Naive thymus-derived CD4-positive, alpha-beta T cell (primary cell): ENCODE results near the gene RING1. TPM values are rescaled to one million over a fixed set of nuclear protein-coding genes. Genes with fewer than 3 reads are reported as not detected.

Source experiments
- ATAC-seq: fragments of 150-1000 bp; cut with Tn5 transposase; 2 replicates; pipeline ENCODE4 v1.10.0; 2021; ENCODE audit warnings: mild to moderate bottlenecking, moderate library complexity
- CTCF ChIA-PET: fragments of 350-600 bp; sonication (Branson Sonifier 250); formaldehyde crosslinking; loops from one replicate; lab custom pipeline; 2021; ENCODE audit warnings: antibody characterized with exemption; lab: Charles Lee
- POLR2A ChIA-PET: fragments of 350-600 bp; sonication (Branson Sonifier 250); formaldehyde crosslinking; loops from one replicate; lab custom pipeline; 2021; ENCODE audit warnings: antibody characterized with exemption, inconsistent platforms; lab: Charles Lee
- DNase-seq, 9 donors: peaks; one replicate each; pipeline versions ENCODE4 v3.0.0 to v3.0.0-alpha.2; 2020 to 2022; ENCODE audit warnings: mixed read lengths in 1 of 9
- H3K27ac ChIP-seq: one replicate; pipeline ENCODE4 v1.7.0; 2013; ENCODE audit warnings: mild to moderate bottlenecking, low read depth, low read length, moderate library complexity
- H3K27me3 ChIP-seq, 2 donors: one replicate each; pipeline ENCODE4 v1.7.0; 2013; ENCODE audit warnings: low read length in 2 of 2, mild to moderate bottlenecking in 2 of 2, moderate library complexity in 2 of 2; ENCODE audit not compliant: control insufficient read depth in 2 of 2, insufficient read depth in 2 of 2
- H3K36me3 ChIP-seq, 3 experiments: 1 replicate in 2 of 3; 2 replicates in 1 of 3; pipeline ENCODE4 v1.7.0; 2013; ENCODE audit warnings: low read length in 3 of 3, mild to moderate bottlenecking in 3 of 3, moderate library complexity in 1 of 3; ENCODE audit not compliant: insufficient read depth in 3 of 3, control insufficient read depth in 2 of 3
- H3K4me1 ChIP-seq, 2 donors: one replicate each; pipeline ENCODE4 v1.7.0; 2013; ENCODE audit warnings: low read length in 2 of 2, mild to moderate bottlenecking in 2 of 2, moderate library complexity in 1 of 2; ENCODE audit not compliant: control insufficient read depth in 2 of 2, insufficient read depth in 2 of 2
- H3K4me3 ChIP-seq: 2 replicates; pipeline ENCODE4 v1.7.0; 2013; ENCODE audit warnings: mild to moderate bottlenecking, low read length
- H3K9me3 ChIP-seq, 3 experiments: 1 replicate in 2 of 3; 2 replicates in 1 of 3; pipeline ENCODE4 v1.7.0; 2013; ENCODE audit warnings: low read length in 3 of 3; ENCODE audit not compliant: control insufficient read depth in 2 of 3
- H3K27ac Mint-ChIP-seq, 9 donors: one replicate each; pipeline ENCODE4 v1.8.0; 2020 to 2022; ENCODE audit warnings: mixed read lengths in 9 of 9, mild to moderate bottlenecking in 8 of 9, moderate library complexity in 5 of 9, inconsistent platforms in 2 of 9
- H3K27me3 Mint-ChIP-seq, 5 donors: one replicate each; pipeline ENCODE4 v1.8.0; 2021 to 2022; ENCODE audit warnings: mixed read lengths in 5 of 5, mild to moderate bottlenecking in 1 of 5
- H3K36me3 Mint-ChIP-seq, 5 donors: one replicate each; pipeline ENCODE4 v1.8.0; 2020 to 2022; ENCODE audit warnings: mixed read lengths in 5 of 5, mild to moderate bottlenecking in 3 of 5, inconsistent platforms in 1 of 5
- H3K4me1 Mint-ChIP-seq, 7 donors: one replicate each; pipeline ENCODE4 v1.8.0; 2020 to 2022; ENCODE audit warnings: mixed read lengths in 7 of 7, mild to moderate bottlenecking in 3 of 7, inconsistent platforms in 1 of 7
- H3K4me3 Mint-ChIP-seq, 10 donors: one replicate each; pipeline ENCODE4 v1.8.0; 2020 to 2022; ENCODE audit warnings: mild to moderate bottlenecking in 10 of 10, mixed read lengths in 10 of 10, moderate library complexity in 6 of 10, inconsistent platforms in 2 of 10
- H3K9me3 Mint-ChIP-seq, 11 donors: one replicate each; pipeline ENCODE4 v1.8.0; 2020 to 2022; ENCODE audit warnings: mixed read lengths in 11 of 11, mild to moderate bottlenecking in 4 of 11, inconsistent platforms in 1 of 11, moderate library complexity in 1 of 11
- intact Hi-C, 2 donors: fragments of 100-400 bp; cut with micrococcal nuclease; formaldehyde crosslinking; loops; one replicate each; pipeline ENCODE4 v1.15.1; 2023
- polyA plus RNA-seq, 2 donors: library from polyadenylated mRNA; unstranded; fragments of 300-500 nt; fragmentation: Illumina TruSeq; gene quantifications; one replicate each; pipeline ENCODE4 v1.2.3, GENCODE V29; 2021
- total RNA-seq, 6 experiments: library from RNA in 5 of 6; stranded (reverse) in 5 of 6; gene quantifications; 1 replicate in 5 of 6; 2 replicates in 1 of 6; pipeline ENCODE4 v1.2.3 and lab custom pipeline; 2021 to 2026

RING1 gene
- total and polyA plus RNA-seq, 7 experiments from 2014 or later, result 9.5 to 47.2 (median 41.3) TPM

GRCh38 chr6:33177552-33178446 lies 30.5 kb upstream of the RING1 start:
- Mint-ChIP-seq H3K36me3 (peaks cover 0 to 3% (median under 1%) of the 10 kb centered on the region in 5 donors), H3K4me3 (no peak overlapping the region), H3K27me3 (no peaks in the 10 kb centered on the region), H3K27ac (no peak overlapping the region), H3K4me1 (peaks cover 3 to 4% (median 3%) of the 10 kb centered on the region in 7 donors), H3K9me3 (peaks cover 0 to 3% (median 2%) of the 10 kb centered on the region in 11 donors)
- DNase-seq (no peak), ATAC-seq (no peak)
- Histone ChIP-seq H3K4me1 (peaks cover 1 to 2% of the 10 kb centered on the region in 2 donors), H3K27me3 (no peaks in the 10 kb centered on the region), H3K9me3 (no peaks in the 10 kb centered on the region), H3K36me3 (no peaks in the 10 kb centered on the region), H3K4me3 (no peak overlapping the region), H3K27ac (no peak overlapping the region)
- intact Hi-C loops, result no loop called here
- POLR2A ChIA-PET, result interaction anchor here (0.7 kb wide), 1 partner anchor 31 kb away, joined by 3 read pairs; no protein-coding TSS in a partner anchor
- CTCF ChIA-PET, result no interaction called here

DNA sequence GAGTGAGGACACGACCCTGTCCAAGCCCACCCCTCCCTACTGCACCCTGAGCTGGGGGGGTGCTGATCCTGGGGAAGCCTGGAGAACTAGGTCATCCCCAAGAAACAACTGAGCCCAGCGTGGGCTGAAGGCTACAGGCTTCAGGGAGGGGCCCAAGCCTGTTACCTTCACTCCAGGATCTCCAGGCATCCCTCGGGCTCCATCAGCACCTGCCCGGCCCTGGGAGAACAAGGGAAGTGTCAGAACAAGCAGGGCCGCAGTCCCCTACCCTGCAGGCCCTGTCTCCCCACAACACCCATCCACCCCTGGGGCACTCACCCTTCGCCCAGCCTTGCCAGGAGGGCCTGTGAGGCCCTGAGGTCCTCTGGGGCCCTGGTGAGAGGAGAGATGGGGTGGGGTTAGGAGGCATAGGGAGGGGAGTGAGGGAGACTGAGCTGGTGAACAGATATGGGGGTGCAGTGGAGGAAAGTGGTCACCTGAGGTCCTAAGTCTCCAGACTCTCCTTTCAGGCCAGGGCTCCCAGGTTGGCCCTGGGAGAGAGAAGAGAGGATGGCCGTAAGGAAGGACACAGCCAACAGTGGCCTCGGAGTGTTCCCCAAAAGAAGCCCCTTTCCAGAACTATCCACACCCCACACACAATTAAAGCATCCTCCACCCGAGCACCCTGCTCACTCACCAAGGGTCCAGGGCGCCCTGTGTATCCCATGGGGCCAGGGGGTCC lies 29.4 kb upstream of the RING1 start:
- Mint-ChIP-seq H3K4me3 (no peak overlapping the region), H3K27ac (no peak overlapping the region), H3K9me3 (peaks cover 0 to 14% (median 11%) of the 10 kb centered on the region in 11 donors), H3K36me3 (peaks cover 0 to 14% (median 10%) of the 10 kb centered on the region in 5 donors), H3K4me1 (peaks cover 14 to 15% (median 15%) of the 10 kb centered on the region in 7 donors), H3K27me3 (no peaks in the 10 kb centered on the region)
- no peak for ATAC-seq
- no peaks in the 10 kb centered on the region for H3K9me3 ChIP-seq
- H3K36me3 ChIP-seq, result no peaks in the 10 kb centered on the region
- H3K4me3 ChIP-seq, result no peak overlapping the region
- intact Hi-C loops, result no loop called here
- H3K27me3 ChIP-seq, result no peaks in the 10 kb centered on the region
- ChIA-PET POLR2A (no interaction called here), CTCF (no interaction called here)
- peaks cover 13% of the 10 kb centered on the region in 2 donors for H3K4me1 ChIP-seq
- no peak overlapping the region for H3K27ac ChIP-seq
- no peak for DNase-seq

DNA sequence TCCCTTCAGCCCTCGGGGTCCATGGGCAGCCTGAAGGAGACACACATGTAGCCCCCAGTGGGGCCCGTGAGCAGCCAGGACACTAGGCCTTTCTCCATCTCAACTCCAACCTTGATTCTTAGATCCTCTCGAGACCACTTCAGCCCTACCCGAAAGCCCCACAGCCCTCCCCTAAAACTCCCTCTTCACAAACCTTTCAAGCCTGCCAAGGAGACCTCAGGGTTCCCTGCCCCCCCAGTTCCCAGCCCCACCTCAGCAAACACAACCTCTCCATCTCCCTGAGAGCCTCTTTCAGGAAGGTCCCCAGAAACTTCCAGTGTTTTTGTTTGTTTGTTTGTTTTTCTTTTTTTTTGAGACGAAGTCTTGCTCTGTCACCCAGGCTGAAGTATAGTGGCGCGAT lies 27.2 kb upstream of the RING1 start:
- H3K4me3 ChIP-seq, result no peak overlapping the region
- no peaks in the 10 kb centered on the region for H3K9me3 ChIP-seq
- ATAC-seq, result no peak
- no peak overlapping the region for H3K27ac ChIP-seq
- DNase-seq, result no peak
- H3K27me3 Mint-ChIP-seq, result peaks cover 0 to 6% (median 0%) of the 10 kb centered on the region in 5 donors
- intact Hi-C loops, result no loop called here
- POLR2A ChIA-PET, result interaction anchor here (1.5 kb wide), 1 partner anchor 27 kb away, joined by 5 read pairs; the partner anchor contains the start of gene RING1
- peaks cover 17 to 25% (median 24%) of the 10 kb centered on the region in 7 donors for H3K4me1 Mint-ChIP-seq
- no peaks in the 10 kb centered on the region for H3K27me3 ChIP-seq
- no peak overlapping the region for H3K4me3 Mint-ChIP-seq
- CTCF ChIA-PET, result no interaction called here
- peaks cover 0 to 20% (median 11%) of the 10 kb centered on the region in 5 donors for H3K36me3 Mint-ChIP-seq
- peaks cover 16 to 23% of the 10 kb centered on the region in 2 donors for H3K4me1 ChIP-seq
- peak overlapping the region in 4 of 9 donors; percentile 7 to 43 (median 24) for H3K27ac Mint-ChIP-seq
- no peaks in the 10 kb centered on the region for H3K36me3 ChIP-seq
- peaks cover 0 to 14% (median 11%) of the 10 kb centered on the region in 11 donors for H3K9me3 Mint-ChIP-seq

DNA sequence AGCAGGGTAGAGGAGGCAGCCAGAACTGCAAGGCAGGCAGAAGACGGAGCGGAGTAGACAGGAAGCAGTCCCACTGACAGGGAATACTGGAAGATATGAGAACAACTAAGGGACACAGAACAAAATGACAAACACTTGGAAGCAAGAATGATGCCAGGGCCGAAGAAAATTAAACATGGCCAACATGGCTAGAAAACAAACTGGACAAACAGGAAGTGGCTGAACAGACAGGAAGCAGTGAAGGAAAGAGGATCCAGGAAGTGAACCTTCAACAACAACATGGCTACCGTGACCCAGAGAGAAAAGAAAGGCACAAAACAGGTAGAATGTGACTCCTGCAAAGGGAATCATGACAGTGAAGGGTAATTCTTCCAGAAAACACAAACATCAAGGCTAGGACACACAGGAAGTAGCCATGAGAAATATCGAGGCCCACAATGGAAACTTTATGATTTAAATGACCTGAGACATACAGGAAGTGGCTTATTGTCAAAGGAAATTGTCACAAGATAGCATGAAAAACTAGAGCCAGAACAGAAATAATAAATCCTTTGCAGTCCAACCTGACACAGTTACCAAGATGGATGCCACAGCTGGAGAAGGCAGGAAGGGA lies 25.1 kb upstream of the RING1 start:
- intact Hi-C loops, result loop anchor here (1.0 to 2.0 kb wide), 4 partner anchors 9 to 42 kb away; partner anchors contain the start of genes RXRB (in 2 of the 2), SLC39A7 (in 2 of the 2) and COL11A2 (in 1 of the 2)
- peaks cover 3 to 18% (median 10%) of the 10 kb centered on the region in 5 donors for H3K27me3 Mint-ChIP-seq
- Histone ChIP-seq H3K9me3 (no peaks in the 10 kb centered on the region), H3K27me3 (no peaks in the 10 kb centered on the region), H3K27ac (no peak overlapping the region), H3K4me1 (peaks cover 16 to 23% of the 10 kb centered on the region in 2 donors), H3K36me3 (no peaks in the 10 kb centered on the region), H3K4me3 (peak overlapping the region; percentile 31)
- H3K27ac Mint-ChIP-seq, result peak overlapping the region; percentile 52 to 94 (median 90)
- H3K9me3 Mint-ChIP-seq, result peaks cover 0 to 14% (median 11%) of the 10 kb centered on the region in 11 donors
- ATAC-seq, result no peak
- peak in 1 of 9 donors; percentile 23 for DNase-seq
- ChIA-PET POLR2A (interaction anchor here (0.6 to 2.5 kb wide), 12 partner anchors 9 to 1518 kb away, joined by 3 to 14 read pairs (median 4); partner anchors contain the start of genes COL11A2, GPANK1, RING1 and RPS18), CTCF (interaction anchor here (0.7 to 1.7 kb wide), 3 partner anchors 13 to 167 kb away, joined by 3 to 5 read pairs (median 4); no protein-coding TSS in a partner anchor)
- H3K4me3 Mint-ChIP-seq, result peak overlapping the region; percentile 48 to 79 (median 66)
- H3K36me3 Mint-ChIP-seq, result peaks cover 3 to 20% (median 11%) of the 10 kb centered on the region in 5 donors
- peaks cover 17 to 25% (median 24%) of the 10 kb centered on the region in 7 donors for H3K4me1 Mint-ChIP-seq

DNA sequence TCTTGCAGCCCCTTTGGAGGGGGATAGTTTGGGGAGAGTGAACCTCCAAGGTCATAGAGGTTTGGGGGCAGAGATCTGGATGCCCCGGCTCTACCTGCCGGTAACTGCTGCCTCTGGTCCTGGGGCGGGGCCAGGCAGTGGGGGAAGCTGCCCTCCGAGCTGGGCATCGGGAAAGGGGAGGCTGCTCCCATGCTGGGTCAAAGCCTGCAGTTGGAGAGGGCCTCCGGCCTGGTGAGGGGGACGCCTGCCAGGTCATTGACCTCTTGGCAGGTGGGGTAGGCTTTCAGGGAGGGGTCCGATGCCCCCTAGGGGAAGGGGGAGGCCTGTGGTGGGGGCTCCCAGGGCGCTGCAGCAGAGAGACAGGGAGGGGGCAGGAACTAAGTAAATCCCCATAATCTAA lies 23.1 kb upstream of the RING1 start:
- H3K27ac Mint-ChIP-seq, result peak overlapping the region in 2 of 9 donors; percentile 82 to 92
- POLR2A ChIA-PET, result no interaction called here

More for the DNA sequence above, 23.1 kb upstream of the RING1 start:
- ATAC-seq (no peak), DNase-seq (no peak)
- Histone ChIP-seq H3K27ac (no peak overlapping the region), H3K36me3 (no peaks in the 10 kb centered on the region), H3K4me3 (no peak overlapping the region), H3K9me3 (no peaks in the 10 kb centered on the region), H3K4me1 (peaks cover 16 to 23% of the 10 kb centered on the region in 2 donors), H3K27me3 (no peaks in the 10 kb centered on the region)
- H3K27me3 Mint-ChIP-seq, result peaks cover 13 to 32% (median 17%) of the 10 kb centered on the region in 5 donors
- intact Hi-C loops, result no loop called here
- H3K36me3 Mint-ChIP-seq, result peaks cover 4 to 24% (median 16%) of the 10 kb centered on the region in 5 donors
- CTCF ChIA-PET, result no interaction called here
- peaks cover 15 to 25% (median 24%) of the 10 kb centered on the region in 7 donors for H3K4me1 Mint-ChIP-seq
- H3K4me3 Mint-ChIP-seq, result no peak overlapping the region
- H3K9me3 Mint-ChIP-seq, result peaks cover 0 to 14% (median 11%) of the 10 kb centered on the region in 11 donors
